B cell (primary cell): ENCODE measurements around the gene CHKA. TPM values are rescaled to one million over a fixed set of nuclear protein-coding genes. Genes with fewer than 3 reads are reported as not detected.

Experiments
- ATAC-seq: fragments of 200-7000 bp; cut with Tn5 transposase; one replicate; pipeline ENCODE4 v1.10.0; 2021; ENCODE audit warnings: low read depth, mild to moderate bottlenecking, moderate number of reproducible peaks, moderate library complexity
- CTCF ChIA-PET: fragments of 350-600 bp; sonication (Branson Sonifier 250); formaldehyde crosslinking; loops from one replicate; lab custom pipeline; 2021; ENCODE audit warnings: antibody characterized with exemption, inconsistent platforms; lab: Charles Lee
- POLR2A ChIA-PET: fragments of 350-600 bp; sonication (Branson Sonifier 250); formaldehyde crosslinking; loops from one replicate; lab custom pipeline; 2021; ENCODE audit warnings: antibody characterized with exemption; lab: Charles Lee
- DNase-seq: peaks from one replicate; pipeline ENCODE4 v3.0.0; 2013
- H2AFZ ChIP-seq: 2 replicates; pipeline ENCODE4 v1.6.1; 2012; ENCODE audit warnings: mild to moderate bottlenecking, low read depth, low read length; ENCODE audit not compliant: insufficient read depth, poor library complexity, severe bottlenecking
- H3K27ac ChIP-seq, 2 donors: 1 replicate in 1 of 2; 2 replicates in 1 of 2; pipeline ENCODE4 v1.5.1; 2012 to 2013; ENCODE audit warnings: low read length in 2 of 2, mild to moderate bottlenecking in 2 of 2, moderate library complexity in 1 of 2
- H3K27me3 ChIP-seq, 4 experiments: fragments of 200-600 bp in 1 of 4; sonication (generic) in 1 of 4; replicated peaks in 1 of 4; 1 replicate in 2 of 4; 2 replicates in 2 of 4; pipeline versions ENCODE4 v1.6.1 to v1.7.0; 2013 to 2016; ENCODE audit warnings: low read length in 3 of 4, mild to moderate bottlenecking in 2 of 4, mixed read lengths in 1 of 4, moderate library complexity in 1 of 4; ENCODE audit not compliant: insufficient read depth in 4 of 4, control insufficient read depth in 3 of 4; ENCODE audit errors: control extremely low read depth in 1 of 4
- H3K36me3 ChIP-seq, 2 experiments: replicated peaks in 1 of 2; 1 replicate in 1 of 2; 2 replicates in 1 of 2; pipeline versions ENCODE4 v1.6.1 to v1.7.1; 2013; ENCODE audit warnings: low read length in 1 of 2; ENCODE audit not compliant: insufficient read depth in 2 of 2, control insufficient read depth in 1 of 2; ENCODE audit errors: control extremely low read depth in 1 of 2, extremely low read depth in 1 of 2
- H3K4me1 ChIP-seq, 2 donors: fragments of 200-600 bp in 1 of 2; sonication (generic) in 1 of 2; 1 replicate in 1 of 2; 2 replicates in 1 of 2; pipeline versions ENCODE4 v1.5.1 to v1.6.1; 2013 to 2017; ENCODE audit warnings: low read length in 2 of 2; ENCODE audit not compliant: control insufficient read depth in 2 of 2, insufficient read depth in 2 of 2
- H3K4me2 ChIP-seq: replicated peaks from 2 replicates; pipeline ENCODE3; 2012; ENCODE audit warnings: mild to moderate bottlenecking, low read depth, low read length; ENCODE audit not compliant: poor library complexity, severe bottlenecking
- H3K4me3 ChIP-seq, 5 experiments: fragments of 200-600 bp in 1 of 5; sonication (generic) in 1 of 5; 1 replicate in 3 of 5; 2 replicates in 2 of 5; pipeline versions ENCODE4 v1.5.1 to v1.7.0; 2011 to 2016; ENCODE audit warnings: low read length in 4 of 5, mild to moderate bottlenecking in 4 of 5, low read depth in 2 of 5, control low read depth in 1 of 5, moderate library complexity in 1 of 5; ENCODE audit not compliant: insufficient read depth in 1 of 5; ENCODE audit errors: control extremely low read depth in 1 of 5, extremely low read depth in 1 of 5
- H3K79me2 ChIP-seq: fragments of 200-600 bp; sonication (generic); one replicate; pipeline ENCODE4 v1.6.0; 2016; ENCODE audit warnings: low read length; ENCODE audit not compliant: control insufficient read depth, insufficient read depth
- H3K9ac ChIP-seq: fragments of 200-600 bp; sonication (generic); 2 replicates; pipeline ENCODE4 v1.6.1; 2017; ENCODE audit warnings: mild to moderate bottlenecking, low read length, moderate library complexity
- H3K9me3 ChIP-seq, 3 donors: one replicate each; pipeline versions ENCODE4 v1.6.1 to v1.7.1; 2013; ENCODE audit warnings: low read length in 2 of 3; ENCODE audit not compliant: control insufficient read depth in 2 of 3, insufficient read depth in 1 of 3; ENCODE audit errors: control extremely low read depth in 1 of 3
- H4K20me1 ChIP-seq: 2 replicates; pipeline ENCODE4 v1.6.0; 2012; ENCODE audit warnings: mild to moderate bottlenecking, low read length; ENCODE audit not compliant: insufficient read depth, control insufficient read depth, poor library complexity, severe bottlenecking
- H3K27ac Mint-ChIP-seq: one replicate; pipeline ENCODE4 v1.8.0; 2021; ENCODE audit warnings: mixed read lengths
- H3K27me3 Mint-ChIP-seq: one replicate; pipeline ENCODE4 v1.8.0; 2021; ENCODE audit warnings: mixed read lengths
- H3K4me1 Mint-ChIP-seq: one replicate; pipeline ENCODE4 v1.8.0; 2021; ENCODE audit warnings: mixed read lengths
- H3K4me3 Mint-ChIP-seq: one replicate; pipeline ENCODE4 v1.8.0; 2021; ENCODE audit warnings: mixed read lengths
- H3K9me3 Mint-ChIP-seq: one replicate; pipeline ENCODE4 v1.8.0; 2022; ENCODE audit warnings: mixed read lengths; ENCODE audit not compliant: insufficient read depth
- CTCF ChIP-seq: fragments of 200-600 bp; IDR thresholded peaks from one replicate; pipeline ENCODE4 v1.8.0; 2022; ENCODE audit warnings: antibody characterized with exemption, mild to moderate bottlenecking
- EZH2 ChIP-seq: IDR thresholded peaks from 2 replicates; pipeline ENCODE4 v1.6.1; 2012; ENCODE audit warnings: borderline replicate concordance, low read depth, mild to moderate bottlenecking, moderate library complexity, low read length; ENCODE audit not compliant: insufficient read depth, poor library complexity, severe bottlenecking
- WGBS: methylation state at CpG from one replicate; pipeline ENCODE4 v1.1.5; 2013; ENCODE audit warnings: missing lambda C conversion rate; ENCODE audit not compliant: insufficient coverage; 5-methylcytosine and 5-hydroxymethylcytosine counted together
- intact Hi-C: fragments of 100-400 bp; cut with micrococcal nuclease; formaldehyde crosslinking; loops from one replicate; pipeline ENCODE4 v1.10.0; 2022
- polyA plus RNA-seq: library from polyadenylated mRNA; depleted of rRNA; stranded (reverse); fragments of >200 nt; gene quantifications from 2 replicates; pipeline ENCODE4 v1.2.3, GENCODE V29; 2012
- total RNA-seq, 2 donors: library from RNA; stranded (reverse); fragments of 120-200 nt in 1 of 2; gene quantifications; 1 replicate in 1 of 2; 2 replicates in 1 of 2; pipeline versions ENCODE4 v1.2.3 to v1.2.4, GENCODE V29; 2013 to 2022

The CHKA gene
- total and polyA plus RNA-seq, 2 donors (not counting 1 experiment from before 2014, with no cell fraction given): 10.6 to 20.6 TPM

GRCh38 chr11:68164437-68164836, 43.2 kb upstream of the CHKA start:
- no peaks in the 10 kb centered on the region for H3K79me2 ChIP-seq
- DNase-seq (no peak), ATAC-seq (no peak)
- H3K4me3 Mint-ChIP-seq: no peak overlapping the region
- no peak overlapping the region for H3K9ac ChIP-seq
- H3K9me3 ChIP-seq: no peaks in the 10 kb centered on the region
- no peaks in the 10 kb centered on the region for H3K4me1 ChIP-seq
- no peak for TF ChIP-seq EZH2
- no peak for TF ChIP-seq CTCF
- WGBS: 91% methylated on average over 1 of the region's 2 CpGs
- peaks cover 4 to 73% of the 10 kb centered on the region in 2 experiments for H3K36me3 ChIP-seq
- H3K9me3 Mint-ChIP-seq: no peaks in the 10 kb centered on the region
- intact Hi-C loops: no loop called here
- H3K27me3 ChIP-seq: no peaks in the 10 kb centered on the region
- CTCF ChIA-PET: no interaction called here
- H4K20me1 ChIP-seq: no peaks in the 10 kb centered on the region
- H2AFZ ChIP-seq: no peak overlapping the region
- POLR2A ChIA-PET: no interaction called here
- H3K4me1 Mint-ChIP-seq: no peaks in the 10 kb centered on the region
- no peak overlapping the region for H3K27ac Mint-ChIP-seq
- H3K4me3 ChIP-seq: no peak overlapping the region
- H3K27ac ChIP-seq: no peak overlapping the region
- no peaks in the 10 kb centered on the region for H3K27me3 Mint-ChIP-seq
- H3K4me2 ChIP-seq: no peak overlapping the region

DNA sequence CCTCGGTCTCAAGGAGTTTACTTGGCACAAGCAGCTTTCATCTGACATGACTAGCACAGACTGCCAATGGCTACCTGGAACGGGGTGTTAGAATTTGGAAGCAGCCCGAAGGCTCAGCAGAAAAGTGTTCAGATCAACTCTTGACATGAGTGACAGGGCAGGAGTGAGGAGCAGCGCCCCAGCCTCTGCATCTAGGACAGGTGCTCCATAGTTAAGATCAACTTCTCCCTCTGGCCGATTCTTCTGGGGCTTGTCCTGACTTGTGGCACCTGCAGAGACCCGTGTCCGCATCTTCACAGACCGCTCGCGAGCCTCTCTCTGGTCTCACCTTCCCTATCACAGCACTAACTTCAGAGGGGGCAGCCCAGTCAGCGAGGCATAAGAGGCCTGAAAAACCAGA, 42.5 kb upstream of the CHKA start:
- no peaks in the 10 kb centered on the region for H3K4me1 ChIP-seq
- TF ChIP-seq CTCF (no peak), EZH2 (no peak)
- CTCF ChIA-PET: no interaction called here
- DNase-seq (no peak), ATAC-seq (no peak)
- no peaks in the 10 kb centered on the region for H3K9me3 ChIP-seq
- no peaks in the 10 kb centered on the region for H3K79me2 ChIP-seq
- no peaks in the 10 kb centered on the region for H3K9me3 Mint-ChIP-seq
- H3K4me1 Mint-ChIP-seq: no peaks in the 10 kb centered on the region
- 91% methylated on average over 11 of the region's 11 CpGs for WGBS
- H3K27me3 ChIP-seq: no peaks in the 10 kb centered on the region
- no peak overlapping the region for H3K4me3 Mint-ChIP-seq
- H3K4me3 ChIP-seq: no peak overlapping the region
- no peak overlapping the region for H3K9ac ChIP-seq
- H4K20me1 ChIP-seq: no peaks in the 10 kb centered on the region
- intact Hi-C loops: no loop called here
- no peaks in the 10 kb centered on the region for H3K27me3 Mint-ChIP-seq
- H3K36me3 ChIP-seq: peaks cover 1 to 66% of the 10 kb centered on the region in 2 experiments
- no peak overlapping the region for H3K4me2 ChIP-seq
- POLR2A ChIA-PET: no interaction called here
- no peak overlapping the region for H2AFZ ChIP-seq
- no peak overlapping the region for H3K27ac ChIP-seq
- no peak overlapping the region for H3K27ac Mint-ChIP-seq
